H1 (cell line): ENCODE measurements around the gene PTPRCAP. TPM values are rescaled to one million over a fixed set of nuclear protein-coding genes. Genes with fewer than 3 reads are reported as not detected.

Experiments
- CTCF ChIA-PET: fragments of 300-600 bp; sonication (Branson Sonifier 250); formaldehyde crosslinking; loops from one replicate; lab custom pipeline; 2021; ENCODE audit not compliant: partially characterized antibody; lab: Charles Lee
- POLR2A ChIA-PET: fragments of 300-600 bp; sonication (Branson Sonifier 250); formaldehyde crosslinking; loops from one replicate; lab custom pipeline; 2021; ENCODE audit warnings: inconsistent platforms; ENCODE audit not compliant: partially characterized antibody; lab: Charles Lee
- DNase-seq, 2 experiments: peaks; one replicate each; pipeline versions ENCODE4 v3.0.0 to v3.0.0-alpha.2; 2010 to 2022; ENCODE audit warnings: low spot score in 2 of 2, low read depth in 1 of 2, mixed read lengths in 1 of 2
- FAIRE-seq: peaks from 2 replicates; lab custom pipeline; 2011; peaks lifted over from hg19 to GRCh38; lab: Jason Lieb, UNC
- H2AFZ ChIP-seq: 2 replicates; pipeline ENCODE4 v1.8.1; 2012; ENCODE audit warnings: low read length, inconsistent platforms
- H2AK5ac ChIP-seq: 2 replicates; pipeline ENCODE4 v1.6.1; 2013; ENCODE audit warnings: low read depth, low read length
- H2BK120ac ChIP-seq: replicated peaks from 2 replicates; pipeline ENCODE3; 2013; ENCODE audit warnings: low read depth, low read length, inconsistent platforms
- H2BK12ac ChIP-seq: 2 replicates; pipeline ENCODE4 v1.6.1; 2013; ENCODE audit warnings: low read depth, low read length
- H2BK15ac ChIP-seq: 2 replicates; pipeline ENCODE4 v1.6.1; 2013; ENCODE audit warnings: low read length
- H2BK20ac ChIP-seq: 2 replicates; pipeline ENCODE4 v1.6.1; 2013; ENCODE audit warnings: low read length
- H2BK5ac ChIP-seq: 2 replicates; pipeline ENCODE4 v1.6.1; 2013; ENCODE audit warnings: low read depth, low read length
- H3K14ac ChIP-seq: 2 replicates; pipeline ENCODE4 v1.6.1; 2013; ENCODE audit warnings: inconsistent platforms; ENCODE audit not compliant: insufficient read length
- H3K18ac ChIP-seq: 2 replicates; pipeline ENCODE4 v1.6.1; 2013; ENCODE audit warnings: low read length; ENCODE audit errors: extremely low read depth
- H3K23ac ChIP-seq: 2 replicates; pipeline ENCODE4 v1.6.1; 2013; ENCODE audit warnings: inconsistent platforms; ENCODE audit not compliant: insufficient read length
- H3K23me2 ChIP-seq: 2 replicates; pipeline ENCODE4 v1.6.1; 2013; ENCODE audit warnings: low read depth, low read length
- H3K27ac ChIP-seq: 2 replicates; pipeline ENCODE4 v1.6.1; 2011; ENCODE audit warnings: low read depth, low read length, inconsistent platforms
- H3K27me3 ChIP-seq, 4 experiments: replicated peaks in 1 of 4; 1 replicate in 1 of 4; 2 replicates in 3 of 4; pipeline versions ENCODE4 v1.6.1 to v1.8.1; 2011 to 2013; ENCODE audit warnings: low read length in 3 of 4, mild to moderate bottlenecking in 3 of 4, inconsistent platforms in 2 of 4, mixed read lengths in 2 of 4, moderate library complexity in 1 of 4; ENCODE audit not compliant: control insufficient read depth in 3 of 4, insufficient read depth in 3 of 4; ENCODE audit errors: extremely low read depth in 1 of 4
- H3K36me3 ChIP-seq, 4 experiments: 2 replicates each; pipeline versions ENCODE4 v1.6.1 to v1.8.1; 2011 to 2013; ENCODE audit warnings: mild to moderate bottlenecking in 4 of 4, low read length in 3 of 4, moderate library complexity in 2 of 4, control low read depth in 1 of 4, inconsistent platforms in 1 of 4; ENCODE audit not compliant: insufficient read depth in 4 of 4, control insufficient read depth in 2 of 4
- H3K4ac ChIP-seq: replicated peaks from 2 replicates; pipeline ENCODE3; 2013; ENCODE audit warnings: low read length, low read depth, mixed read lengths, inconsistent platforms; ENCODE audit not compliant: insufficient read length
- H3K4me1 ChIP-seq, 4 experiments: replicated peaks in 1 of 4; 1 replicate in 1 of 4; 2 replicates in 3 of 4; pipeline versions ENCODE4 v1.6.1 to v1.8.1; 2011 to 2013; ENCODE audit warnings: low read length in 3 of 4, inconsistent platforms in 2 of 4, mixed read lengths in 1 of 4; ENCODE audit not compliant: insufficient read depth in 4 of 4, control insufficient read depth in 3 of 4
- H3K4me2 ChIP-seq, 2 experiments: 2 replicates each; pipeline versions ENCODE4 v1.6.1 to v1.8.1; 2011 to 2013; ENCODE audit warnings: low read depth in 2 of 2, low read length in 2 of 2, control low read depth in 1 of 2, inconsistent platforms in 1 of 2, mild to moderate bottlenecking in 1 of 2; ENCODE audit not compliant: insufficient read depth in 1 of 2
- H3K4me3 ChIP-seq, 4 experiments: fragments of 200-600, 300-600 bp in 1 of 4; sonication (generic), shearing (Covaris generic), sonication (Bioruptor Twin) in 1 of 4; 2 replicates each; pipeline versions ENCODE4 v1.5.1 to v1.8.1; 2011 to 2016; ENCODE audit warnings: low read length in 4 of 4, low read depth in 3 of 4, control low read depth in 2 of 4, inconsistent platforms in 2 of 4, mild to moderate bottlenecking in 2 of 4, mixed read lengths in 1 of 4, moderate library complexity in 1 of 4; ENCODE audit not compliant: insufficient read depth in 2 of 4; ENCODE audit errors: extremely low read depth in 1 of 4
- H3K56ac ChIP-seq: replicated peaks from 2 replicates; pipeline ENCODE3; 2013; ENCODE audit warnings: low read depth, mild to moderate bottlenecking, mixed read lengths, low read length, inconsistent platforms; ENCODE audit not compliant: insufficient read length
- H3K79me1 ChIP-seq: 2 replicates; pipeline ENCODE4 v1.6.1; 2013; ENCODE audit warnings: low read depth, low read length, control low read depth
- H3K79me2 ChIP-seq, 2 experiments: 2 replicates each; pipeline versions ENCODE4 v1.6.1 to v1.8.1; 2012 to 2013; ENCODE audit warnings: low read length in 2 of 2, mild to moderate bottlenecking in 2 of 2, inconsistent platforms in 1 of 2; ENCODE audit not compliant: insufficient read depth in 2 of 2, control insufficient read depth in 1 of 2
- H3K9ac ChIP-seq, 4 experiments: replicated peaks in 1 of 4; 1 replicate in 1 of 4; 2 replicates in 3 of 4; pipeline versions ENCODE4 v1.6.1 to v1.8.1; 2011 to 2013; ENCODE audit warnings: low read depth in 3 of 4, low read length in 3 of 4, control low read depth in 2 of 4, mild to moderate bottlenecking in 2 of 4, moderate library complexity in 2 of 4, inconsistent platforms in 1 of 4; ENCODE audit errors: extremely low read depth in 1 of 4
- H3K9me3 ChIP-seq, 2 experiments: 2 replicates each; pipeline versions ENCODE4 v1.6.1 to v1.8.1; 2012 to 2013; ENCODE audit warnings: mild to moderate bottlenecking in 2 of 2, moderate library complexity in 2 of 2, control low read depth in 1 of 2, inconsistent platforms in 1 of 2, low read depth in 1 of 2, low read length in 1 of 2, mixed read lengths in 1 of 2; ENCODE audit not compliant: insufficient read depth in 2 of 2
- H4K20me1 ChIP-seq, 2 experiments: replicated peaks in 1 of 2; 2 replicates each; pipeline versions ENCODE3 to v1.8.1; 2011 to 2013; ENCODE audit warnings: inconsistent platforms in 2 of 2, low read length in 2 of 2, mild to moderate bottlenecking in 1 of 2; ENCODE audit not compliant: insufficient read depth in 2 of 2, control insufficient read depth in 1 of 2
- H4K5ac ChIP-seq: 2 replicates; pipeline ENCODE4 v1.6.1; 2013; ENCODE audit warnings: low read length, low read depth, mixed read lengths, inconsistent platforms; ENCODE audit not compliant: insufficient read length
- H4K8ac ChIP-seq: 2 replicates; pipeline ENCODE4 v1.8.0; 2013; ENCODE audit warnings: mild to moderate bottlenecking, moderate library complexity, low read length, inconsistent platforms; ENCODE audit not compliant: insufficient read depth; ENCODE audit errors: extremely low read depth
- H4K91ac ChIP-seq: replicated peaks from 2 replicates; pipeline ENCODE3; 2013; ENCODE audit warnings: low read length, mixed read lengths, inconsistent platforms; ENCODE audit not compliant: insufficient read length
- BCL11A ChIP-seq, 2 experiments: IDR thresholded peaks; one replicate each; pipeline ENCODE4 v1.6.1; 2011; ENCODE audit warnings: low read depth in 2 of 2, low read length in 2 of 2, mild to moderate bottlenecking in 2 of 2
- CBX5 ChIP-seq: fragments of 300-800, 300-1000 bp; sonication (generic); IDR thresholded peaks from 2 replicates; pipeline ENCODE4 v1.7.1; 2016; ENCODE audit warnings: antibody characterized with exemption, low read length, low read depth
- CREB1 ChIP-seq: IDR thresholded peaks from 2 replicates; pipeline ENCODE4 v1.6.1; 2012; ENCODE audit warnings: inconsistent platforms
- HDAC6 ChIP-seq: IDR thresholded peaks from one replicate; pipeline ENCODE4 v1.7.1; 2012; ENCODE audit warnings: low read depth, mild to moderate bottlenecking, inconsistent platforms, low read length, moderate library complexity
- JUN ChIP-seq: IDR thresholded peaks from 2 replicates; pipeline ENCODE4 v1.6.1; 2011; ENCODE audit warnings: low read depth, mild to moderate bottlenecking, improper control_type of control experiment, low read length
- MAFK ChIP-seq: IDR thresholded peaks from 2 replicates; pipeline ENCODE4 v1.6.1; 2012; ENCODE audit warnings: low read depth, mild to moderate bottlenecking, improper control_type of control experiment, low read length
- NRF1 ChIP-seq: IDR thresholded peaks from 2 replicates; pipeline ENCODE4 v1.6.1; 2011; ENCODE audit warnings: mild to moderate bottlenecking, low read depth, low read length, improper control_type of control experiment
- POLR2AphosphoS5 ChIP-seq: IDR thresholded peaks from 2 replicates; pipeline ENCODE4 v1.6.1; 2011; ENCODE audit warnings: low read depth, low read length
- SIN3A ChIP-seq, 2 experiments: IDR thresholded peaks in 1 of 2; conservative IDR thresholded peaks in 1 of 2; 2 replicates each; pipeline ENCODE4 v1.6.1; 2011 to 2012; ENCODE audit warnings: low read length in 2 of 2, improper control_type of control experiment in 1 of 2, low read depth in 1 of 2, mild to moderate bottlenecking in 1 of 2
- TAF1 ChIP-seq: IDR thresholded peaks from 2 replicates; pipeline ENCODE4 v1.6.1; 2011; ENCODE audit warnings: mild to moderate bottlenecking, low read depth, low read length
- TBP ChIP-seq: IDR thresholded peaks from 2 replicates; pipeline ENCODE4 v1.6.1; 2011; ENCODE audit warnings: low read depth, low read length, improper control_type of control experiment
- TCF12 ChIP-seq: IDR thresholded peaks from 2 replicates; pipeline ENCODE4 v1.6.1; 2011; ENCODE audit warnings: low read depth, mild to moderate bottlenecking, low read length
- TEAD4 ChIP-seq: IDR thresholded peaks from 2 replicates; pipeline ENCODE4 v1.6.1; 2012; ENCODE audit warnings: low read depth, low read length, inconsistent platforms, mixed read lengths
- YY1 ChIP-seq: IDR thresholded peaks from 2 replicates; pipeline ENCODE4 v1.6.1; 2011; ENCODE audit warnings: low read depth, mild to moderate bottlenecking, low read length
- WGBS, 2 experiments: shearing (Covaris generic) in 1 of 2; methylation state at CpG; one replicate each; pipeline versions ENCODE4 v1.1.6 to v1.1.7; 2013 to 2015; ENCODE audit warnings: low lambda C conversion rate in 2 of 2, mixed read lengths in 2 of 2, inconsistent platforms in 1 of 2, low coverage in 1 of 2, missing lambda C conversion rate in 1 of 2; ENCODE audit not compliant: insufficient replicate concordance in 2 of 2, insufficient coverage in 1 of 2, insufficient read length in 1 of 2; ENCODE audit errors: extremely low coverage in 1 of 2, missing lambda C conversion rate in 1 of 2; 5-methylcytosine and 5-hydroxymethylcytosine counted together
- polyA plus RNA-seq, 7 experiments: library from polyadenylated mRNA; depleted of rRNA in 3 of 7; stranded (reverse) in 5 of 7; unstranded in 2 of 7; fragments of >200 nt in 5 of 7; fragments of 200-250 nt in 2 of 7; gene quantifications; 1 replicate in 5 of 7; 2 replicates in 1 of 7; 4 replicates in 1 of 7; pipeline versions ENCODE4 v1.2.1 to v1.2.3, GENCODE V29; 2011 to 2013; ENCODE audit warnings: missing spikeins in 2 of 7, mixed read lengths in 2 of 7
- total RNA-seq: library from RNA; stranded (reverse); fragmentation: NEBNext Ultra II Directional; extraction: Animal tissue kit (Norgen Biotek cat#: 25700); gene quantifications from 2 replicates; pipeline ENCODE4 v1.2.1, GENCODE V29; 2021
- TF ChIP-seq, protein P1 (sequence below): IDR thresholded peaks from 2 replicates; pipeline ENCODE4 v1.6.1; 2012; ENCODE audit warnings: inconsistent platforms

PTPRCAP gene
- total and polyA plus RNA-seq, 2 of the 8 experiments (the other 6 are each of a cell fraction or from before 2014, with no cell fraction given), result 0.78 to 6.7 TPM

DNA sequence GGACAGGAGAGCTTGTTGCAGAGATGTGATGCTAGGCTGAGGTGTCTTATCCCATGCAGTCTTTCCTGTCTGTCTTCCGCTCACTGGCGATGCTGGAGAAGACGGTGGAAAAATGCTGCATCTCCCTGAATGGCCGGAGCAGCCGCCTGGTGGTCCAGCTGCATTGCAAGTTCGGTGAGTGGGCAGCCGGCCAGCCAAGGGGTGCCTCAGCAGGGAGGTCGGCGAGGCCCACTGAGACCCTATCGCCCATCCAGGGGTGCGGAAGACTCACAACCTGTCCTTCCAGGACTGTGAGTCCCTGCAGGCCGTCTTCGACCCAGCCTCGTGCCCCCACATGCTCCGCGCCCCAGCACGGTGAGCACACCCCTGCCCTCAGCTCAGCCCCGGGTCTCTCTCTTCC lies 44.0 kb downstream of the PTPRCAP start:
- Histone ChIP-seq H2AK5ac (no peak overlapping the region), H3K23ac (no peak overlapping the region), H3K14ac (no peak overlapping the region), H3K18ac (no peak overlapping the region), H3K9me3 (no peaks in the 10 kb centered on the region), H3K27me3 (no peaks in the 10 kb centered on the region), H2BK20ac (no peak overlapping the region), H3K4ac (no peak overlapping the region), H2BK15ac (no peak overlapping the region), H3K4me2 (no peak overlapping the region; a peak in 1 of 4 replicates), H3K79me2 (no peaks in the 10 kb centered on the region), H3K79me1 (0 out of 2 replicates have a peak, but pooled peaks cover 2% of the 10 kb centered on the region), H4K91ac (no peak overlapping the region), H3K36me3 (peaks cover 2 to 16% (median 9%) of the 10 kb centered on the region in 4 experiments; a peak in 5 of 8 replicates), H4K5ac (no peak overlapping the region), H3K27ac (no peak overlapping the region), H3K4me3 (no peak overlapping the region), H2AFZ (no peak overlapping the region), H2BK12ac (no peak overlapping the region), H2BK120ac (no peak overlapping the region), H4K8ac (no peak overlapping the region), H3K4me1 (peaks cover 0 to 9% (median 6%) of the 10 kb centered on the region in 4 experiments; a peak in 4 of 7 replicates), H3K23me2 (peaks cover 13% of the 10 kb centered on the region), H3K9ac (no peak overlapping the region), H3K56ac (no peak overlapping the region), H2BK5ac (no peak overlapping the region), H4K20me1 (peaks cover 0 to 5% of the 10 kb centered on the region in 2 experiments)
- POLR2A ChIA-PET, result interaction anchor here (1.0 to 3.3 kb wide), 6 partner anchors 8 to 48 kb away, joined by 3 to 31 read pairs (median 5); partner anchors contain the start of genes PPP1CA and PTPRCAP
- CTCF ChIA-PET, result interaction anchor here (7.0 to 34.8 kb wide), 2 partner anchors 13 to 35 kb away, joined by 52 to 1305 read pairs; partner anchors contain the start of gene POLD4
- DNase-seq, result no peak
- FAIRE-seq, result no peak
- 95% methylated on average over 18 of the region's 18 CpGs; no CpG with 5 or more reads in 1 of the 2 experiments for WGBS, 2 experiments
- TF ChIP-seq MAFK (no peak), YY1 (no peak), TAF1 (no peak), TEAD4 (no peak), CBX5 (no peak), TBP (no peak), SIN3A (conservative IDR thresholded peaks at IDR 0.05 in 1 of 2, IDR thresholded peaks at IDR 0.05 in 1 of 2; ENCODE audit: low read depth in 1 of 2, low read length in 2 of 2) (no peak), POLR2AphosphoS5 (no peak), BCL11A (IDR thresholded peaks at IDR 0.05; ENCODE audit: low read depth in 2 of 2, low read length in 2 of 2) (no peak), NRF1 (no peak), JUN (no peak), TCF12 (no peak), HDAC6 (no peak), CREB1 (no peak)
- TF ChIP-seq, protein P1, sequence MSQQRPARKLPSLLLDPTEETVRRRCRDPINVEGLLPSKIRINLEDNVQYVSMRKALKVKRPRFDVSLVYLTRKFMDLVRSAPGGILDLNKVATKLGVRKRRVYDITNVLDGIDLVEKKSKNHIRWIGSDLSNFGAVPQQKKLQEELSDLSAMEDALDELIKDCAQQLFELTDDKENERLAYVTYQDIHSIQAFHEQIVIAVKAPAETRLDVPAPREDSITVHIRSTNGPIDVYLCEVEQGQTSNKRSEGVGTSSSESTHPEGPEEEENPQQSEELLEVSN, result no peak
